Rectal smooth muscle tissue (tissue), 1 donor: ENCODE data around the gene PBX3.

Source experiments
- H3K27ac ChIP-seq: one replicate; pipeline ENCODE4 v1.7.0; 2013; ENCODE audit warnings: low read depth, low read length, inconsistent platforms
- H3K27me3 ChIP-seq: one replicate; pipeline ENCODE4 v1.7.0; 2013; ENCODE audit warnings: low read length; ENCODE audit not compliant: control insufficient read depth, insufficient read depth
- H3K36me3 ChIP-seq: one replicate; pipeline ENCODE4 v1.7.0; 2013; ENCODE audit warnings: low read length; ENCODE audit not compliant: control insufficient read depth, insufficient read depth
- H3K4me1 ChIP-seq: one replicate; pipeline ENCODE4 v1.7.0; 2013; ENCODE audit warnings: low read length; ENCODE audit not compliant: control insufficient read depth, insufficient read depth
- H3K4me3 ChIP-seq: one replicate; pipeline ENCODE4 v1.7.0; 2013; ENCODE audit warnings: low read length
- H3K9ac ChIP-seq: one replicate; pipeline ENCODE4 v1.7.0; 2013; ENCODE audit warnings: low read length

PBX3 gene

GRCh38 chr9:125994066-125994943 is 247.1 kb downstream of the PBX3 start:
- H3K4me1 ChIP-seq, result no peaks in the 10 kb centered on the region
- H3K4me3 ChIP-seq, result no peak overlapping the region
- no peaks in the 10 kb centered on the region for H3K27me3 ChIP-seq
- no peak overlapping the region for H3K9ac ChIP-seq
- H3K36me3 ChIP-seq, result no peaks in the 10 kb centered on the region
- no peak overlapping the region for H3K27ac ChIP-seq

- Histone ChIP-seq H3K36me3 (no peaks in the 10 kb centered on the region), H3K27ac (no peak overlapping the region), H3K4me3 (no peak overlapping the region), H3K9ac (no peak overlapping the region), H3K27me3 (no peaks in the 10 kb centered on the region), H3K4me1 (no peaks in the 10 kb centered on the region)
Measured at GRCh38 chr9:125995006-125995405, 247.8 kb downstream of the PBX3 start.

- no peak overlapping the region for H3K27ac ChIP-seq
- H3K4me3 ChIP-seq, result no peak overlapping the region
- H3K36me3 ChIP-seq, result no peaks in the 10 kb centered on the region
- no peaks in the 10 kb centered on the region for H3K4me1 ChIP-seq
- no peaks in the 10 kb centered on the region for H3K27me3 ChIP-seq
- no peak overlapping the region for H3K9ac ChIP-seq
Measured at GRCh38 chr9:125995706-125996105, 248.5 kb downstream of the PBX3 start.

GRCh38 chr9:125996791-125997190 is 249.6 kb downstream of the PBX3 start:
- Histone ChIP-seq H3K27me3 (no peaks in the 10 kb centered on the region), H3K4me1 (no peaks in the 10 kb centered on the region), H3K9ac (no peak overlapping the region), H3K27ac (no peak overlapping the region), H3K4me3 (no peak overlapping the region), H3K36me3 (no peaks in the 10 kb centered on the region)

GRCh38 chr9:125997196-125997823 is 250.1 kb downstream of the PBX3 start:
- Histone ChIP-seq H3K27ac (no peak overlapping the region), H3K4me1 (no peaks in the 10 kb centered on the region), H3K36me3 (no peaks in the 10 kb centered on the region), H3K9ac (no peak overlapping the region), H3K4me3 (no peak overlapping the region), H3K27me3 (no peaks in the 10 kb centered on the region)

- Histone ChIP-seq H3K4me1 (no peaks in the 10 kb centered on the region), H3K36me3 (no peaks in the 10 kb centered on the region), H3K4me3 (no peak overlapping the region), H3K27ac (no peak overlapping the region), H3K9ac (no peak overlapping the region), H3K27me3 (no peaks in the 10 kb centered on the region)
Measured at GRCh38 chr9:125998837-125999503, 251.8 kb downstream of the PBX3 start.

GRCh38 chr9:125999504-125999881 is 252.3 kb downstream of the PBX3 start:
- no peak overlapping the region for H3K4me3 ChIP-seq
- H3K36me3 ChIP-seq, result no peaks in the 10 kb centered on the region
- no peaks in the 10 kb centered on the region for H3K4me1 ChIP-seq
- no peak overlapping the region for H3K27ac ChIP-seq
- no peak overlapping the region for H3K9ac ChIP-seq
- H3K27me3 ChIP-seq, result no peaks in the 10 kb centered on the region

- Histone ChIP-seq H3K9ac (no peak overlapping the region), H3K36me3 (no peaks in the 10 kb centered on the region), H3K4me3 (no peak overlapping the region), H3K4me1 (no peaks in the 10 kb centered on the region), H3K27ac (no peak overlapping the region), H3K27me3 (no peaks in the 10 kb centered on the region)
Measured at GRCh38 chr9:126000256-126000655, 253.1 kb downstream of the PBX3 start.

GRCh38 chr9:126000731-126001580 is 253.8 kb downstream of the PBX3 start:
- H3K4me1 ChIP-seq, result no peaks in the 10 kb centered on the region
- H3K4me3 ChIP-seq, result no peak overlapping the region
- H3K9ac ChIP-seq, result no peak overlapping the region
- no peak overlapping the region for H3K27ac ChIP-seq
- H3K36me3 ChIP-seq, result no peaks in the 10 kb centered on the region
- no peaks in the 10 kb centered on the region for H3K27me3 ChIP-seq

GRCh38 chr9:126001581-126002225 is 254.5 kb downstream of the PBX3 start:
- Histone ChIP-seq H3K4me3 (no peak overlapping the region), H3K27me3 (no peaks in the 10 kb centered on the region), H3K4me1 (no peaks in the 10 kb centered on the region), H3K36me3 (no peaks in the 10 kb centered on the region), H3K27ac (no peak overlapping the region), H3K9ac (no peak overlapping the region)

- no peak overlapping the region for H3K4me3 ChIP-seq
- H3K9ac ChIP-seq, result no peak overlapping the region
- H3K4me1 ChIP-seq, result no peaks in the 10 kb centered on the region
- H3K27me3 ChIP-seq, result no peaks in the 10 kb centered on the region
- no peaks in the 10 kb centered on the region for H3K36me3 ChIP-seq
- H3K27ac ChIP-seq, result no peak overlapping the region
Measured at GRCh38 chr9:126002476-126003350, 255.5 kb downstream of the PBX3 start.
